HG02571 (cell line): ENCODE measurements around the gene TGM4.
"Not testable (repeated sequence)": the region's sequence is repeated elsewhere in the genome, so short reads cannot be mapped to it uniquely, and the experiment has no call there.

Source experiments
- ATAC-seq: cut with Tn5 transposase; IDR thresholded peaks from one replicate; pipeline ENCODE4 v1.9.1; 2021; ENCODE audit warnings: mild to moderate bottlenecking, moderate library complexity; ENCODE audit not compliant: unreplicated experiment

The TGM4 gene

DNA sequence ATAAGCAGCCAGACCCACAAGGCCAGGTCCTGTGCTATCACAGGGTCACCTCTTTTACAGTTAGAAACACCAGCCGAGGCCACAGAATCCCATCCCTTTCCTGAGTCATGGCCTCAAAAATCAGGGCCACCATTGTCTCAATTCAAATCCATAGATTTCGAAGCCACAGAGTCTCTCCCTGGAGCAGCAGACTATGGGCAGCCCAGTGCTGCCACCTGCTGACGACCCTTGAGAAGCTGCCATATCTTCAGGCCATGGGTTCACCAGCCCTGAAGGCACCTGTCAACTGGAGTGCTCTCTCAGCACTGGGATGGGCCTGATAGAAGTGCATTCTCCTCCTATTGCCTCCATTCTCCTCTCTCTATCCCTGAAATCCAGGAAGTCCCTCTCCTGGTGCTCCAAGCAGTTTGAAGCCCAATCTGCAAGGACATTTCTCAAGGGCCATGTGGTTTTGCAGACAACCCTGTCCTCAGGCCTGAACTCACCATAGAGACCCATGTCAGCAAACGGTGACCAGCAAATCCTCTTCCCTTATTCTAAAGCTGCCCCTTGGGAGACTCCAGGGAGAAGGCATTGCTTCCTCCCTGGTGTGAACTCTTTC is 39.6 kb downstream of the TGM4 start:
- no peak for ATAC-seq

DNA sequence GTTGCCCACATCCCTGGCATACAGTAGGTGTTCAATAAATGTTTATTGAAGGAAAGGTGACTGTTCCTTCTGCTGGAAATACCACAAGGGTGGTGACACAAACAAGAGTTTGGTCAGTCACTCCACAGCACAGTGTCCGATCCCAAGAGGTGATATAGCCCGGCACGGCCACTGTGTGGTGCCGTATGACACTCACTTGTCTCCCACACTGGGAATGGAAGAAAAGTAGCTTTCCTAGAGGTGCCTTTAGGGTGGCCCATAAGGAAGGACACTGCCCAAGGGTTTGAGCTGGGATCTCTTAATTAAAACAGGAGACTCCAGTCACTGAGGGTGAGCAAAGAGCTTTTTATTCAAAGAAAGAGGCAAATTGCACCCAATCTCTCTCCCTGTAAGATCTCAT is 40.5 kb downstream of the TGM4 start:
- ATAC-seq = no peak

DNA sequence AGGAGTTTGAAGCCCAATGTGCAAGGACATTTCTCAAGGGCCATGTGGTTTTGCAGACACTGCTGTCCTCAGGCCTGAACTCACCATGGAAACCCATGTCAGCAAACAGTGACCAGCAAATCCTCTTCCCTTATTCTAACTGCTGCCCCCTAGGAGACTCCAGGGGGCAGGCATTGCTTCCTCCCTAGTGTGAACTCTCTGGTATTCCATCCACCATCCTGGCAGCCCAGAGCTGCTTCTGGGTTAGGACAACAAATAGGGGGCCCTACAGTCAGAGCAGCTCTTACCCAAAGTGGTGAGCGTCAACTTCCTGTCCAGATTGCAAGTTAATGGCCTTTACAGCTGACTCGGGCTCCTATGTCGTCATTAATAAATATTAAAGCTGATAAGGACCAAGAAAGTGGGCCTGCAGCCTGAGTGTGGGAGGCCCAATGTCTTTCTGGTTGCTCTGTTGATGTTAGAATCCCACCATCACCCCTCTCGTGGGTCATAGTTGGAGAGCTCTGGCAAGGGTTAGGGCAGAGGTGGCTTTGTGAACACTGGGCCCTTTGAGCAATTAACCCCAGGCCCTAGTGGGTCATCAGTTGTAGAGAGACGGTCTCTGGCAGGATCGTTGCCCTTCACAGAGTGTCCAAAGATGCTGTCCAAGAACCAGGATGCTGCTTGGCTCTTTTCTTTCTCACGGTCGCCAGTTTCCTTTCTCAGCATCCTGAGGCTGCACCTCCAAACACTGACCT is 41.5 kb downstream of the TGM4 start:
- no peak for ATAC-seq

DNA sequence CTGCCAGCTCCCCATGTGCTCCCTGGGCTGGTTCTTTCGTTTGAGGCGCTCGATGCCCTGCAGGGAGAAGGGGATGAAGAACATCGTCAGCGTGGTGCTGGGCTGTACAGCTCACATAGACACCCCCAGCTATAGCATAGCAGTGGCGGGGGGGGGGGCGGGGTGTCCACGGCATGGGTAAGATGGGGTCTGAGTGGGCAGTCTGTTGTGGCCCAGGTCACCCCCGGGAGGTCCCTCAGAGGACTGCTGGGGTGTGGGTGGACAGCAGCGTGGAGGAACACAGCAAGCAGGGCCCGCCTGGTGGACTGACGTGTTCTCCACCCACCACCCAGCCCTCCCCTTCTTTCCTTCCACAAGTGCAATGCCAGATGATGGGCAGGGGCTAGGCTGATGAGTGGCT is 43.7 kb downstream of the TGM4 start:
- ATAC-seq = no peak

DNA sequence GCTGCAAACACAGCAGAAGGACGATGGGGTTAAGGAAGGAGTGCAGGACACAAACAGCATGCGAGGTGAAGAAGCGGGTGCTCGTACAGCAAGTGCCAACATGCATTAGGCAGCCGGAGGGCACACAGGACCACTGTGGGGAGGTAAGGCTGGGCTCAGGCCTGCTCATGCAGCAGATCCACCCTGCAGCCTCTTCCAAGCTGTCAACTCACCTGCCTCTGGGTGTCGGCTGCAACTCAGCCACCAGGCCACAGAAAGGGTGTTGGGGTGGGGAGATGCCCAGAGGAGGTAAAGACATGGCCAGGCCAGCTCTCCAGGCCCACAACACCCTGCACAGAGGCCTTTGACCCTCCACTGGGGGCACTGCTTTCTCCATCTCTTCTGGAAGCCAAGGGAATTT is 44.2 kb downstream of the TGM4 start:
- ATAC-seq = no peak

DNA sequence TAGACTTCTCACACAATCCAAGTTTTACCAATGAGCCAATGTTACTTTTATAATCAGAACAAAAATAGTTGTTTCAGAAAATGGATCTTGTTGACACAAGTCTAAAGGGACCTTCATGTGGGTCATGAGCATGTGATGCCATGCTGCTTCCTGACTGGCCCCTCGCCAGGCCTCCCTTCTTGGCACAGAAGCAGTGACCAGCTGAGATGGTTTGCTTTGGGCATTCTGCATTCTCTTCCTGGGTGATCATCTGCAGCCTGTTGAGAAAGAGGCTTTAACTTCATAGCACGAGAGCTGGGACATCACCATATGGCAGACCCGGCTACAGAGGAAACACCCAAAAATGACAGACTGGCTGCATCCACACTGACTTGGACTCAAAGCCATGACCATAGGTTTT is 45.7 kb downstream of the TGM4 start:
- no peak for ATAC-seq

DNA sequence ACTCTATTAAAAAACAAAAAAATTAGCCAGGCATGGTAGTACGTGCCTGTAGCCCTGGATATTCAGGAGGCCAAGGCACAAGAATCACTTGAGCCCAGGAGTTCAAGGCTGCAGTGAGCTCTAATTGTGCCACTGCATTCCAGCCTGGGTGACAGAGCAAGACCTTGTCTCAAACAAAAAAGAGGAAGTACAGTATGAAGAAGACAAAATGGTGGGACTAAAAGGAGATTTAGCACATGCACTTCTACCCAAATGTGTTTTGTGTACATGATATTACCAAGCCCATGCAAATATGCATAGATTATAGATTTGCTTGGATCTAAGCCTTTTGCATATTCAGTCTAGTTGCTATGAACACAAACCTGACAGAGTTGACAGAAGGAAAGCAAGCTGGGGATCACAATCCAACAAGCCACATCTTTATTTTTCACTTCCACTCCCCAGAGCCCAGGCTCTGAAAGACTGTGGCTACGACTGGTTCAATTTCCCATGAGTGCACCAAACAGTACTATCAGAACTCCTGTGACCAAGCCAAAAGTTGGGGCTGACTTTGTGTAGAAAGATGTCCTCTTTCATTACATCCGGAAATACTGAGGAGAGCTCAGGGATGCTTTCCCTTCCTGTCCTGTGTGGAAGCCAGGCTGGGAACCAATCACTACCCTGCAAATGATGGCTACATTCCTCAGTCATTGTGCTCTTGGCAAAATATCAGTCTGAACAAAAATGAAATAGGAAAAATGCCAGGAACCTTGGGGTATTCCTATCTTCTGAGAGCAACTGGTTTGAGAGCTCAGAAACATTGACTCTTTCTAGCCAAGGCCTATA is 49.4 kb downstream of the TGM4 start:
- ATAC-seq = no peak

DNA sequence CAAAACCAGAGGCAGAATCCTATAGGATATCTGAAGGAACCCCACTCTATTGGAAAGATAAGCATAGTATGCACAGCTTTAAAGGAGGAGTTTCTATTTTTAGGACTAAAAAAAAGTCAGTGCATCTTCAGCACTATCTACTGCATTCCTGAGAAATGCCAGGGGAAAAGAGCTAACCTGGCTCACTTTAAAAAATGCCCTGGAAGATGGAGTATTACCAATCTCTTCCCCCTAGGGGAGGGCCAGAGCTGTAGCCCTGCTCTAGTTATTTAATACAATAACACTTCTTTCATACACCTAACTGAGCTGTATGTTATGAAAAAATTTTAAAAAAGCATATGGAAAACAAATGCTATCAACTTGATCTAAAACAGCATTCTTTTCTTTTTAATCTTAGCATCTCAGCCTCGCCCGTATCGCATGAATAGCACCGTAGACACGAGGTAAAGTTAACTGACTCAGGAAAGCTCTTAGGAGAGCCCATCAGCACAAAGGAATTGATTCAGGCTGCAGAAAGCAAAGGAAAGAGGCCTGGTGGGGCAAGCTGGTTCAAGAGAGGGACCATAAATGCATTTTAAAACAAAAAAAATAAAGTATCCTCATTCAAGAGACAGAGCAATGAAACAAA is 50.2 kb downstream of the TGM4 start:
- no peak for ATAC-seq

DNA sequence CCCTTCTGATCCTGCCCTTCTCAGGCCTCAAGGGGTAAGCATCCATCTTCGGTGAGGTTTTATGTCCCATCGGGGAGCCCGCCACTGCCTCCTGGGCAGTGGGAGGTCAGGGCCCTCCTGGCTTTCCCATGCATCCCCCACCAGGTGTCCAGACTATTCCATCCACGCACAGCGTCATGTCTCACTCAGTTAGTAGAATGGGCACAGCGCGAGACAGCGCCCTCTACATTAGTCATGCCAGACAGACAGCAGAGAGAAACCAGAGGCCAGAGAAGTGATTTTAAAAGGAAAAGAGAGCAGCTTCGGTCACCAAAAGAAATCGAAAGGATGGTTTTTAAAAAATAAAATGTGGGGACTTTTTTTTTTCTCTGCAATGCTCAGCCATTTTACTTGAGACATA is 51.8 kb downstream of the TGM4 start:
- ATAC-seq = no peak

DNA sequence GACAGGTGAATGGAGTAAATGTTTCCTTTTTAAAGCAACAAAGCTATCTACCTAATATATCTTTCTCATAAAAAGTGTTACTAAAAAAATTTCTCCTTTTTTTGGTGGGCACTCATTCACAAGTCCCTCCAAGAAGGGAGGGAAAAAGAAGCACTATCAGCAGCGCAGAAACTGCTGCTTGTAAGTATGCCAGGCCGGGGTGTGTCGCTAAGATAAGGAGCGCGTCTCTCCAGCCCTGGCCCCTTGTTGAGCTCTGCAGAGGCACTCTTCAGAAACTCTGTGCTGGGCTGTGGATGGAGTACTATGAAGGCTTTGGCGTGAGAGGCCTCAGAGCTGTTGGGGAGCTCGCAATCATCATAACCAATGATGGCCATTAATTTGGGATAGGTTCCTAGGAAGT is 52.5 kb downstream of the TGM4 start:
- ATAC-seq = no peak

DNA sequence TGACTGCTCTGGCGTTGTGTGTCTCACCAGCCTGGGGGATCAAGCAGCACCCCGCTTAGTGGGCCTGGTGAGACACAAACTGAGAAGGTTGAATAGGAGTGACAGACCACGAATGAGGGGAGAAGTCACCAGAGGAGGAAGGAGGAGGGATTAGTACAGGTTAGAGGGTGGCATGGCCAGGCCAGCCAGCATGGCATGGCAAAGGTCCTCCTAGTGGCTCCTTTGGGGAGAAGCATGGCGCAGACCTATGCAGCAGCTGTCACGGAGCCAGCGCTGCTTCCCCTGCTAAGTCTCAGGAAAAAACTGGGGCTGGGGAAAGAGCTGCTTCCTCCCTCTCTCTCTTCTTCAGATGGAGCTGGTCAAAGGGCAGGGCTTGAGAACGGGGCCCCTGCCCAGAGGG is 53.0 kb downstream of the TGM4 start:
- no peak for ATAC-seq

DNA sequence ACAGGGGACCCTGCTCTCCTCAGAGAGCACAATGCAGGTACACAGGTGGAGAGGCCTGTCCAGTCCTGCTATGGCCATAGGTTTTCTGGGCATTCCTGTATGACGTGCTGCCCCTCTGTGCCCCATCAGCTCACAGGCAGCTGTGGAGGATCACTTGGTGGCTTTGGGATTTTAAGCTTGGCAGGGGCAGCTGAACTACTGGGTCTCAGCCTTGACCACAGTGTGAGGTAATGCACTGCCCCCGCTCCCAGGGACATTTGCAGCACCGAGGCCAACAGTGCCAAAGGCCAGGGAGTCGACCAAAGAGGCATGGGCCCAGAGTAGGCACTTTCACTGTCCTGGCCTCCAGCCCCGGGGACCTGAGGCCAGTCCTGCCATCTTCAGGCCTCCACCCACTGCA is 55.4 kb downstream of the TGM4 start:
- ATAC-seq = no peak

DNA sequence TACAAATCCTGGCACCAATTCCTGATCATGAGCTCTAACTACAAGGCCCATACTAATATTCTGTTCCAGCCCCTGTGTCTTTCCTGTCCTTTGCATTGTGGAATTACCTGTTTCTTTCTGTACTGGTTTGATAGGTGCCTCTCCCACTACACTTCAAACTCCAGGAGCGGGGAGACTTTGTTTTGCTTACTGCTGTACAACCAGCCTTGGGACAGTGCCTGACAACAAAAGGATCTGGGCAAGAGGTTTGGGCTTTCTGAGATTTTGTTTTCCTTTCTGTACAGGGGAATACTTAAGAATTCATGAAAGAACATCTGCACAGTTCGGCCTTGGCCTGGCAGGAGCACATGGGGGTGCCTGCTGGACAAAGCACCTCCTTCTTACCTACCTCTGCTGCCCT is 56.5 kb downstream of the TGM4 start:
- no peak for ATAC-seq

DNA sequence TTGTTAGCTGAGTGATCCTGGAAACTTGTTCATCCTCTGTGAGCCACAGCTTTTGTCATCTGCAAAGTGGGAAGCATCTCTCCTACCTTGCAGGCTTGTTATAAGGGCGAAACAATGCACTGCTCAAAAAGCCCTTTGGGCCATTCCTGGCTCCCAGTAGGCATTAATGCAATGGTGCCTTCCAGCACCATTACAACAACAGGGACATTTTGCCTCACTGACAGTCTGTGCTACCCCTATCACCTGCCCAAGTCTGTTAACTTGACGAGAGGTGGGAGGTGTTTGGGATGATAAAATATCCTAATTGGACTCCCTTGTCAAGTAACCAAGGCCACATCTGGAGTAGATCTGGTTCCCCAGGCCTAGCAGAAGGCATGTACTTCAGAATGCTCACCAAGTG is 57.4 kb downstream of the TGM4 start:
- ATAC-seq = no peak

DNA sequence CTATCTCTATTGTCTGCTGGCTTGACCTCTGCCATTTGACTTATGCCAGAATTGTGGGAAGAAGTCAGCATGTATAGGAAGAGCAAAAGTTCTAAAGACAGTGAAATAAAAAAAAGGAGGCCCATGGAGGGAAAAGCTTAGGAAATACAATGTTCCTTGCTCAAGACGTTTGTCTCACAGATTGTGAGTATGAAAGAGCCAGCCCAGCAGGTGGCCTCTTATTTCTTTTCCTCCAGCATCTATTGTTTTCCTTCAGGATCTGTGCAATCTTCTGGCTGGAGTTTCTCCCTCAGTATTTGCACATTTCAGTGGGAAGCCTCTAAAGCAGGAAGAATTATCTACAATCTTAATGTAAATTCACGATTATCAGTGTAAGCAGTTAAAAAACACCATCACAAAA is 57.9 kb downstream of the TGM4 start:
- ATAC-seq = no peak

DNA sequence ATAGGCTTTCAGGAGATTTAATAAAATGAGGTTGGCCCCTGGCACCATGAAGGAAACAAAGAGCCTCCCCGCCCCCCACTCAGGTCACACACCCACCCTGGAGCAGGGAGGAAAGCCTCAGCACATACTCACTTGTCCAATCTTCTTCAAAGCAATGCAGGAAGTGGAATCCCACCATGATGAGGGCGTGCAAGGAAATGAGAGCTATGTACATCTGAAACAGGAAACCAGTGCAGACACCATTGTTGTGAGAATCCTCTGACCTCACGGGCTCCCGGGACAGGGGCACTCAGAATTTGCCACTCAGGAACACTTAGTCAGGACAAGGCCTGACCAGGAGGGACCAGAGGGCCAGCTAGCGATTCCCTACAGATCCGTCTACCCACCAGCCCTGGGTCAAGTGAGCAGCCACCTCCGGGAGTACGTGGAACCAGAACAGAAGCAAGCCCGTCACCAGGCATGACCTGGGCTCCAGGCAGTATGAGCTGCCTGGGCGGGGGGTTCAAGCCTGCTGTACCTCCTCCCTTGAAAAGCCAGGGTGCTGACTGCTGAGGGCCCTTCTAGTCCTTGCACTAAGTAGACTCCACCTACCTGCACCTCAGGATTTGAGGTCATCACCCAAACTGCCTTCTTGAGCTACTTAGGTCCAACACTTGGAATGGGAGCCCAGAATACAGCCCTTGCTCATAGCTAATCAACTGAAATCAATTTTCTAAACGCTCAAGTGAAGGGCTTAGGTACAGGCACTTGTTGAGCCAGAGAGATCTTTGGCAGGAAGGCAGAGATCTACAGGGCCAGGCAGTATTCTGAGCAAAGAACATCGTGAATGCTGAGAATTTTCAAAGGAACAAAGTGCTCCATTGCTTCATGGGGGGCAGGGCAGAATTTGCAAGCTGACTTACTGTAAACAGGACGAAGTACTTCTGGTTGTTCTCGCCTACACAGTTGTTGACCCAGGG is 58.9 kb downstream of the TGM4 start:
- no peak for ATAC-seq

DNA sequence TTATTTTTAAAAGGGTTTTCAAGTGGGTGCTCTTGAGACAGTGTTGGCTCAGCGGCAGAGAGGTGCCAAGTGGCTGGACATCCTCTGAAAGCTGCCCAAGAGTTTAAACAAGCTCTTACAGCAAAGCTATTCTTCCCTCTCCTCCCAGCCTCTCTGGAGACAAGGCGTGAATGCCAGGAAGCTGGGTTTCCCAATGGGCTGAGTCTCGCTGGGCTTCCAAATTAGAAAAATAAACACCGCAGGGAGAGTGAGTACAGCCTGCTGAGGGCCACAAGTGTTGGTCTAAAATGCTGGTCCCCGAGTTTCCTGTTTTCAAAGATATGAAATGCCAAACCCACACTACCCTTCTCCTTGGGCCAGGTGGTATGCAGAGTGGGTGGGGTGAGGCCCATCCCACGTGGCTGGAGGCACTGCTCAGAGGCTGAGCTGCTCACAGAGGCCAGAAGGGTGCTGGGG is 65.2 kb downstream of the TGM4 start:
- ATAC-seq = no peak

DNA sequence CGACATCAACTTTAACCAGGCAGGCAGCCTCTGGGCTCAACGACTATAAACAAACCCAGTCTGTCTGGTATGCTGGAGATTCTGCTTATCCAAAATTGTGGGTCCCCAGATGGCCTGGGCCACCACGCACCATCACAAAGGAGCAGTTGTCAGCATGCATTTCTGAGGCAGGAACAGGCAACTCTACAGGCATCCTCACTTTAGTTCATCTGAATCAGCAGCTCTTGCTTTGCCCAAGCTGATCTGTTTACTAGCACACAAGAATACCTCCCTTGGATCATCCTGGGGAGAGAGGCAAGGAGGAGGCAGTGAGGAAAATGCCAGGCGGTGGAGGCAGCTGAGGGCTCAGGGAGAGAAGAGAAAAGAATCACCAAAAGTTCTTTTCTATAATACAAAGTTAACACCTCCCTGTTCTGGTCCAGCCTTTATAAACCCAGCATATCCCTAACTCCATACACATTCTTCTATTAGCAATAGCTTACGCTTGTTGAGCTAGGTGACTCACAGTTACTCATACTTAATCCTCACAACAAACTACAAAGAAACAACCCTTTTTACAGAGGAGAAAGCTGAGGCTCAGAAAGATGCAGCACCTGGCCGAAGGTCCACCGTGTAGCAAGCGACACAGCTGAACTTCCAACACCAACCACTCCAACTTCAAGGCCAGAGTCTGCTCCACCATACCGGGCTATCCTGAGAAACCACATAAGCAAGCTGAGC is 68.0 kb downstream of the TGM4 start:
- no peak for ATAC-seq

DNA sequence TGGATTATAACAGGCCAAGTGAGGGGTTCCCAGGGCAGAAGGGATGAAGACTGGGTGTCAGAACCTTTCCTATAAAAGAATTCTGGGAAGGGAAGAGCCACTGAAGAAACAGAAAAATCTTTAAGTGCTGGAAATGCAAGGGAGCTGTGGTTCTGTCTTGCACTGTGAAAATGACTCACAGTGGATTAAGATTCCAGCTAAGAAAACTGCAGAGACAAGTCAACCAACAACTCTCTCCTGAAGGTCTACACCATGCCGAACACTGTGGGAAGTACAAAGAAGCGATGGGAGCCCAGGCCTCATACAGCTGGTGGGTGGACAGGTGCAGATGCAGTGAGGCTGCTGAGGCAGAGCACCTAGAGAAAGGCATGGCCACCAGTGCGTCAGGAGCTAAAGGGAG is 73.8 kb downstream of the TGM4 start:
- ATAC-seq = no peak

DNA sequence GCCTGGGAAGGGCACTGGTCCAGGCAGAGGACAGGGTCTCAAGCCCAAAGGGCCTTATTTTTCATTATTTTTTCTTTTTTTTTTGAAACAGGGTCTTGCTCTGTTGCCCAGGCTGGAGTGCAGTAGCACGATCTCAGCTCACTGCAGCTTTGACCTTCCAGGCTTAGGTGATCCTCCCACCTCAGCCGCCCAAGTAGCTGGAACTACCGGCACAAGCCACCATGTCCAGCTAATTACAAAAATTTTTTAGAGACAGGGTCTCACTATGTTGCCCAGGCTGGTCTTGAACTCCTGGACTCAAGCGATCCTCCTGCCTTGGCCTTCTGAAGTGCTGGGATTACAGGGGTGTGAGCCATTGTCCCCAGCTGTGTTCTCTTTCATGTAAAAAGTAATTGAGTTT is 75.4 kb downstream of the TGM4 start:
- ATAC-seq = not testable (repeated sequence)
